H1 (cell line): ENCODE data around the gene CALML5. TPM values are rescaled to one million over a fixed set of nuclear protein-coding genes. Genes with fewer than 3 reads are reported as not detected.
A peak's percentile ranks its signal among the peaks of the same experiment; 100 is the strongest.

ENCODE experiments used
- CTCF ChIA-PET: fragments of 300-600 bp; sonication (Branson Sonifier 250); formaldehyde crosslinking; loops from one replicate; lab custom pipeline; 2021; ENCODE audit not compliant: partially characterized antibody; lab: Charles Lee
- POLR2A ChIA-PET: fragments of 300-600 bp; sonication (Branson Sonifier 250); formaldehyde crosslinking; loops from one replicate; lab custom pipeline; 2021; ENCODE audit warnings: inconsistent platforms; ENCODE audit not compliant: partially characterized antibody; lab: Charles Lee
- DNase-seq, 2 experiments: peaks; one replicate each; pipeline versions ENCODE4 v3.0.0 to v3.0.0-alpha.2; 2010 to 2022; ENCODE audit warnings: low spot score in 2 of 2, low read depth in 1 of 2, mixed read lengths in 1 of 2
- FAIRE-seq: peaks from 2 replicates; lab custom pipeline; 2011; peaks lifted over from hg19 to GRCh38; lab: Jason Lieb, UNC
- H2AFZ ChIP-seq: 2 replicates; pipeline ENCODE4 v1.8.1; 2012; ENCODE audit warnings: low read length, inconsistent platforms
- H2AK5ac ChIP-seq: 2 replicates; pipeline ENCODE4 v1.6.1; 2013; ENCODE audit warnings: low read depth, low read length
- H2BK120ac ChIP-seq: replicated peaks from 2 replicates; pipeline ENCODE3; 2013; ENCODE audit warnings: low read depth, low read length, inconsistent platforms
- H2BK12ac ChIP-seq: 2 replicates; pipeline ENCODE4 v1.6.1; 2013; ENCODE audit warnings: low read depth, low read length
- H2BK15ac ChIP-seq: 2 replicates; pipeline ENCODE4 v1.6.1; 2013; ENCODE audit warnings: low read length
- H2BK20ac ChIP-seq: 2 replicates; pipeline ENCODE4 v1.6.1; 2013; ENCODE audit warnings: low read length
- H2BK5ac ChIP-seq: 2 replicates; pipeline ENCODE4 v1.6.1; 2013; ENCODE audit warnings: low read depth, low read length
- H3K14ac ChIP-seq: 2 replicates; pipeline ENCODE4 v1.6.1; 2013; ENCODE audit warnings: inconsistent platforms; ENCODE audit not compliant: insufficient read length
- H3K18ac ChIP-seq: 2 replicates; pipeline ENCODE4 v1.6.1; 2013; ENCODE audit warnings: low read length; ENCODE audit errors: extremely low read depth
- H3K23ac ChIP-seq: 2 replicates; pipeline ENCODE4 v1.6.1; 2013; ENCODE audit warnings: inconsistent platforms; ENCODE audit not compliant: insufficient read length
- H3K23me2 ChIP-seq: 2 replicates; pipeline ENCODE4 v1.6.1; 2013; ENCODE audit warnings: low read depth, low read length
- H3K27ac ChIP-seq: 2 replicates; pipeline ENCODE4 v1.6.1; 2011; ENCODE audit warnings: low read depth, low read length, inconsistent platforms
- H3K27me3 ChIP-seq, 4 experiments: replicated peaks in 1 of 4; 1 replicate in 1 of 4; 2 replicates in 3 of 4; pipeline versions ENCODE4 v1.6.1 to v1.8.1; 2011 to 2013; ENCODE audit warnings: low read length in 3 of 4, mild to moderate bottlenecking in 3 of 4, inconsistent platforms in 2 of 4, mixed read lengths in 2 of 4, moderate library complexity in 1 of 4; ENCODE audit not compliant: control insufficient read depth in 3 of 4, insufficient read depth in 3 of 4; ENCODE audit errors: extremely low read depth in 1 of 4
- H3K36me3 ChIP-seq, 4 experiments: 2 replicates each; pipeline versions ENCODE4 v1.6.1 to v1.8.1; 2011 to 2013; ENCODE audit warnings: mild to moderate bottlenecking in 4 of 4, low read length in 3 of 4, moderate library complexity in 2 of 4, control low read depth in 1 of 4, inconsistent platforms in 1 of 4; ENCODE audit not compliant: insufficient read depth in 4 of 4, control insufficient read depth in 2 of 4
- H3K4ac ChIP-seq: replicated peaks from 2 replicates; pipeline ENCODE3; 2013; ENCODE audit warnings: low read length, low read depth, mixed read lengths, inconsistent platforms; ENCODE audit not compliant: insufficient read length
- H3K4me1 ChIP-seq, 4 experiments: replicated peaks in 1 of 4; 1 replicate in 1 of 4; 2 replicates in 3 of 4; pipeline versions ENCODE4 v1.6.1 to v1.8.1; 2011 to 2013; ENCODE audit warnings: low read length in 3 of 4, inconsistent platforms in 2 of 4, mixed read lengths in 1 of 4; ENCODE audit not compliant: insufficient read depth in 4 of 4, control insufficient read depth in 3 of 4
- H3K4me2 ChIP-seq, 2 experiments: 2 replicates each; pipeline versions ENCODE4 v1.6.1 to v1.8.1; 2011 to 2013; ENCODE audit warnings: low read depth in 2 of 2, low read length in 2 of 2, control low read depth in 1 of 2, inconsistent platforms in 1 of 2, mild to moderate bottlenecking in 1 of 2; ENCODE audit not compliant: insufficient read depth in 1 of 2
- H3K4me3 ChIP-seq, 4 experiments: fragments of 200-600, 300-600 bp in 1 of 4; sonication (generic), shearing (Covaris generic), sonication (Bioruptor Twin) in 1 of 4; 2 replicates each; pipeline versions ENCODE4 v1.5.1 to v1.8.1; 2011 to 2016; ENCODE audit warnings: low read length in 4 of 4, low read depth in 3 of 4, control low read depth in 2 of 4, inconsistent platforms in 2 of 4, mild to moderate bottlenecking in 2 of 4, mixed read lengths in 1 of 4, moderate library complexity in 1 of 4; ENCODE audit not compliant: insufficient read depth in 2 of 4; ENCODE audit errors: extremely low read depth in 1 of 4
- H3K56ac ChIP-seq: replicated peaks from 2 replicates; pipeline ENCODE3; 2013; ENCODE audit warnings: low read depth, mild to moderate bottlenecking, mixed read lengths, low read length, inconsistent platforms; ENCODE audit not compliant: insufficient read length
- H3K79me1 ChIP-seq: 2 replicates; pipeline ENCODE4 v1.6.1; 2013; ENCODE audit warnings: low read depth, low read length, control low read depth
- H3K79me2 ChIP-seq, 2 experiments: 2 replicates each; pipeline versions ENCODE4 v1.6.1 to v1.8.1; 2012 to 2013; ENCODE audit warnings: low read length in 2 of 2, mild to moderate bottlenecking in 2 of 2, inconsistent platforms in 1 of 2; ENCODE audit not compliant: insufficient read depth in 2 of 2, control insufficient read depth in 1 of 2
- H3K9ac ChIP-seq, 4 experiments: replicated peaks in 1 of 4; 1 replicate in 1 of 4; 2 replicates in 3 of 4; pipeline versions ENCODE4 v1.6.1 to v1.8.1; 2011 to 2013; ENCODE audit warnings: low read depth in 3 of 4, low read length in 3 of 4, control low read depth in 2 of 4, mild to moderate bottlenecking in 2 of 4, moderate library complexity in 2 of 4, inconsistent platforms in 1 of 4; ENCODE audit errors: extremely low read depth in 1 of 4
- H3K9me3 ChIP-seq, 2 experiments: 2 replicates each; pipeline versions ENCODE4 v1.6.1 to v1.8.1; 2012 to 2013; ENCODE audit warnings: mild to moderate bottlenecking in 2 of 2, moderate library complexity in 2 of 2, control low read depth in 1 of 2, inconsistent platforms in 1 of 2, low read depth in 1 of 2, low read length in 1 of 2, mixed read lengths in 1 of 2; ENCODE audit not compliant: insufficient read depth in 2 of 2
- H4K20me1 ChIP-seq, 2 experiments: replicated peaks in 1 of 2; 2 replicates each; pipeline versions ENCODE3 to v1.8.1; 2011 to 2013; ENCODE audit warnings: inconsistent platforms in 2 of 2, low read length in 2 of 2, mild to moderate bottlenecking in 1 of 2; ENCODE audit not compliant: insufficient read depth in 2 of 2, control insufficient read depth in 1 of 2
- H4K5ac ChIP-seq: 2 replicates; pipeline ENCODE4 v1.6.1; 2013; ENCODE audit warnings: low read length, low read depth, mixed read lengths, inconsistent platforms; ENCODE audit not compliant: insufficient read length
- H4K8ac ChIP-seq: 2 replicates; pipeline ENCODE4 v1.8.0; 2013; ENCODE audit warnings: mild to moderate bottlenecking, moderate library complexity, low read length, inconsistent platforms; ENCODE audit not compliant: insufficient read depth; ENCODE audit errors: extremely low read depth
- H4K91ac ChIP-seq: replicated peaks from 2 replicates; pipeline ENCODE3; 2013; ENCODE audit warnings: low read length, mixed read lengths, inconsistent platforms; ENCODE audit not compliant: insufficient read length
- RAD21 ChIP-seq, 2 experiments: IDR thresholded peaks in 1 of 2; conservative IDR thresholded peaks in 1 of 2; 2 replicates each; pipeline ENCODE4 v1.6.1; 2011; ENCODE audit warnings: low read depth in 2 of 2, low read length in 2 of 2, improper control_type of control experiment in 1 of 2, inconsistent platforms in 1 of 2, mild to moderate bottlenecking in 1 of 2, moderate library complexity in 1 of 2
- TCF12 ChIP-seq: IDR thresholded peaks from 2 replicates; pipeline ENCODE4 v1.6.1; 2011; ENCODE audit warnings: low read depth, mild to moderate bottlenecking, low read length
- YY1 ChIP-seq: IDR thresholded peaks from 2 replicates; pipeline ENCODE4 v1.6.1; 2011; ENCODE audit warnings: low read depth, mild to moderate bottlenecking, low read length
- WGBS, 2 experiments: shearing (Covaris generic) in 1 of 2; methylation state at CpG; one replicate each; pipeline versions ENCODE4 v1.1.6 to v1.1.7; 2013 to 2015; ENCODE audit warnings: low lambda C conversion rate in 2 of 2, mixed read lengths in 2 of 2, inconsistent platforms in 1 of 2, low coverage in 1 of 2, missing lambda C conversion rate in 1 of 2; ENCODE audit not compliant: insufficient replicate concordance in 2 of 2, insufficient coverage in 1 of 2, insufficient read length in 1 of 2; ENCODE audit errors: extremely low coverage in 1 of 2, missing lambda C conversion rate in 1 of 2; 5-methylcytosine and 5-hydroxymethylcytosine counted together
- polyA plus RNA-seq, 7 experiments: library from polyadenylated mRNA; depleted of rRNA in 3 of 7; stranded (reverse) in 5 of 7; unstranded in 2 of 7; fragments of >200 nt in 5 of 7; fragments of 200-250 nt in 2 of 7; gene quantifications; 1 replicate in 5 of 7; 2 replicates in 1 of 7; 4 replicates in 1 of 7; pipeline versions ENCODE4 v1.2.1 to v1.2.3, GENCODE V29; 2011 to 2013; ENCODE audit warnings: missing spikeins in 2 of 7, mixed read lengths in 2 of 7
- total RNA-seq: library from RNA; stranded (reverse); fragmentation: NEBNext Ultra II Directional; extraction: Animal tissue kit (Norgen Biotek cat#: 25700); gene quantifications from 2 replicates; pipeline ENCODE4 v1.2.1, GENCODE V29; 2021
- TF ChIP-seq, protein P1 (sequence below), 3 experiments: IDR thresholded peaks; 1 replicate in 2 of 3; 2 replicates in 1 of 3; pipeline versions ENCODE4 v1.5.1 to v1.6.1; 2011; ENCODE audit warnings: low read length in 3 of 3, mild to moderate bottlenecking in 3 of 3, inconsistent platforms in 2 of 3, low read depth in 1 of 3, moderate library complexity in 1 of 3; ENCODE audit not compliant: insufficient read depth in 1 of 3; ENCODE audit errors: control extremely low read depth in 1 of 3

The CALML5 gene
- total and polyA plus RNA-seq, 2 of the 8 experiments (the other 6 are each of a cell fraction or from before 2014, with no cell fraction given) = not detected

DNA sequence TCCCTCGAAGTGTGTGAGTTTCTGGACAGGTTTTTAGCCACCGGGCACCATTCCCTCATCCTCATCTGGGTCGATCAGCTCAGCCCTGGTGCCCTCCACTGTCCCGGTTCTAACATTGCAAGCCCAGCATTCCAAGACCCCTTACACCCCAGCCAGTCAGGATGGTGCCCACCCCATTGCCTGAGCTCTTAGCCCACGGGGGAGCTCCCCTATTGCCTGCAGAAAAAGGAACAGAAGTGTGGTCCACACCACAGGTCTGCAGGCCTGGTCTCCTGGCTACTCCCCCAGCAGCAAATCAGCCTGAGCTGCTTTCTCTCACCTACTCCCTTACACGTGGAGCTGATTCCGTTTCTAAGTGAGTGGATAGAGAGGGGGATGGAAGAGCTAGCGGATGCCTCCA, 4.8 kb downstream of the CALML5 start:
- Histone ChIP-seq H2BK12ac (0 out of 2 replicates have a peak overlapping the region, but pooled peaks have one; percentile 30), H3K56ac (no peak overlapping the region), H4K5ac (no peak overlapping the region), H2AFZ (no peak overlapping the region), H2BK15ac (0 out of 2 replicates have a peak overlapping the region, but pooled peaks have one; percentile 40), H2AK5ac (no peak overlapping the region; the same call in 1 of the 2 replicates), H3K4ac (no peak overlapping the region), H4K91ac (no peak overlapping the region), H3K4me1 (peaks cover 0 to 3% (median 0%) of the 10 kb centered on the region in 4 experiments; a peak in 1 of 7 replicates), H2BK20ac (no peak overlapping the region; the same call in 1 of the 2 replicates), H3K4me2 (no peak overlapping the region), H3K18ac (no peak overlapping the region), H2BK5ac (no peak overlapping the region), H3K27ac (no peak overlapping the region), H3K79me1 (no peaks in the 10 kb centered on the region), H3K23ac (no peak overlapping the region), H3K14ac (no peak overlapping the region), H2BK120ac (no peak overlapping the region), H4K8ac (no peak overlapping the region; the same call in 1 of the 2 replicates), H3K79me2 (no peaks in the 10 kb centered on the region), H3K9ac (no peak overlapping the region), H3K36me3 (no peaks in the 10 kb centered on the region), H3K9me3 (peaks cover 6 to 7% of the 10 kb centered on the region in 2 experiments; a peak in 2 of 4 replicates), H3K4me3 (no peak overlapping the region), H3K27me3 (no peaks in the 10 kb centered on the region), H4K20me1 (peaks cover 0 to 3% of the 10 kb centered on the region in 2 experiments), H3K23me2 (peaks cover 12% of the 10 kb centered on the region; the same call in 1 of the 2 replicates)
- ChIA-PET CTCF (interaction anchor here (0.6 to 2.6 kb wide), 16 partner anchors 8 to 129 kb away, joined by 3 to 17 read pairs (median 3); no protein-coding TSS in a partner anchor), POLR2A (interaction anchor here (1.5 to 1.8 kb wide), 2 partner anchors 46 to 48 kb away, joined by 5 to 8 read pairs; no protein-coding TSS in a partner anchor)
- no peak for FAIRE-seq
- DNase-seq = no peak
- 83% methylated on average over 8 of the region's 8 CpGs; no CpG with 5 or more reads in 1 of the 2 experiments for WGBS, 2 experiments
- no peak for TF ChIP-seq TCF12
- TF ChIP-seq YY1 = no peak
- TF ChIP-seq, protein P1, sequence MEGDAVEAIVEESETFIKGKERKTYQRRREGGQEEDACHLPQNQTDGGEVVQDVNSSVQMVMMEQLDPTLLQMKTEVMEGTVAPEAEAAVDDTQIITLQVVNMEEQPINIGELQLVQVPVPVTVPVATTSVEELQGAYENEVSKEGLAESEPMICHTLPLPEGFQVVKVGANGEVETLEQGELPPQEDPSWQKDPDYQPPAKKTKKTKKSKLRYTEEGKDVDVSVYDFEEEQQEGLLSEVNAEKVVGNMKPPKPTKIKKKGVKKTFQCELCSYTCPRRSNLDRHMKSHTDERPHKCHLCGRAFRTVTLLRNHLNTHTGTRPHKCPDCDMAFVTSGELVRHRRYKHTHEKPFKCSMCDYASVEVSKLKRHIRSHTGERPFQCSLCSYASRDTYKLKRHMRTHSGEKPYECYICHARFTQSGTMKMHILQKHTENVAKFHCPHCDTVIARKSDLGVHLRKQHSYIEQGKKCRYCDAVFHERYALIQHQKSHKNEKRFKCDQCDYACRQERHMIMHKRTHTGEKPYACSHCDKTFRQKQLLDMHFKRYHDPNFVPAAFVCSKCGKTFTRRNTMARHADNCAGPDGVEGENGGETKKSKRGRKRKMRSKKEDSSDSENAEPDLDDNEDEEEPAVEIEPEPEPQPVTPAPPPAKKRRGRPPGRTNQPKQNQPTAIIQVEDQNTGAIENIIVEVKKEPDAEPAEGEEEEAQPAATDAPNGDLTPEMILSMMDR (IDR thresholded peaks at IDR 0.05; ENCODE audit: control extremely low read depth in 1 of 3, insufficient read depth in 1 of 3, low read depth in 1 of 3, low read length in 3 of 3) = peak in 2 of 3 experiments; percentile 19 to 29; a peak in 2 of 4 replicates
- peak; percentile 29 to 55; a peak in 2 of 4 replicates for TF ChIP-seq RAD21 (IDR thresholded peaks at IDR 0.05 in 1 of 2, conservative IDR thresholded peaks at IDR 0.05 in 1 of 2; ENCODE audit: low read depth in 2 of 2, low read length in 2 of 2)
